ENCODE data around the gene OGA. TPM values are rescaled to one million over a fixed set of nuclear protein-coding genes. Genes with fewer than 3 reads are reported as not detected.

OGA gene
- total and polyA plus RNA-seq, 2 experiments from 2014 or later: 42.5 to 78.0 TPM

- TF ChIP-seq EZH2 (IDR thresholded peaks at IDR 0.05; ENCODE audit: insufficient read depth, poor library complexity, severe bottlenecking): no peak
- no peak for TF ChIP-seq EZH2phosphoT487 (IDR thresholded peaks at IDR 0.05; ENCODE audit: insufficient read depth, low read depth)
- DNase-seq: no peak
- Histone ChIP-seq H4K20me1 (ENCODE audit: insufficient read depth) (no peaks in the 10 kb centered on the region), H3K4me1 (ENCODE audit: insufficient read depth) (no peaks in the 10 kb centered on the region), H3K9ac (no peak overlapping the region), H3K27ac (no peak overlapping the region), H3K9me2 (ENCODE audit: insufficient read depth) (no peaks in the 10 kb centered on the region), H2AFZ (no peak overlapping the region), H3K79me2 (ENCODE audit: insufficient read depth) (no peaks in the 10 kb centered on the region), H3K4me2 (ENCODE audit: unreplicated experiment) (no peak overlapping the region), H3K4me3 (no peak overlapping the region), H3K9me3 (ENCODE audit: low read depth) (no peaks in the 10 kb centered on the region), H3F3A (ENCODE audit: insufficient read depth) (no peaks in the 10 kb centered on the region), H3K27me3 (replicated peaks; ENCODE audit: insufficient read depth) (no peaks in the 10 kb centered on the region), H3K36me3 (ENCODE audit: low read depth) (no peaks in the 10 kb centered on the region)
- in situ Hi-C loops (cut with MboI): no loop called here
- WGBS, 2 experiments (ENCODE audit: low coverage in 1 of 2, low lambda C conversion rate in 2 of 2, missing lambda C conversion rate in 2 of 2): 76 to 81% methylated on average over 2 of the region's 2 CpGs
These were observed 6.5 kb upstream of the OGA start for GRCh38 chr10:101824736-101825135.

- Histone ChIP-seq H3K79me2 (ENCODE audit: insufficient read depth) (peaks cover 46% of the 10 kb centered on the region), H3K4me1 (ENCODE audit: insufficient read depth) (peaks cover 13% of the 10 kb centered on the region), H3K9me3 (ENCODE audit: low read depth) (no peaks in the 10 kb centered on the region), H3K27me3 (replicated peaks; ENCODE audit: insufficient read depth) (no peaks in the 10 kb centered on the region), H4K20me1 (ENCODE audit: insufficient read depth) (peaks cover 29% of the 10 kb centered on the region), H2AFZ (peak overlapping the region; percentile 94), H3K9me2 (ENCODE audit: insufficient read depth) (no peaks in the 10 kb centered on the region), H3K9ac (peak overlapping the region; percentile 62), H3F3A (ENCODE audit: insufficient read depth) (peaks cover 32% of the 10 kb centered on the region), H3K36me3 (ENCODE audit: low read depth) (no peaks in the 10 kb centered on the region), H3K27ac (peak overlapping the region; percentile 59), H3K4me3 (peak overlapping the region; percentile 69), H3K4me2 (ENCODE audit: unreplicated experiment) (peak overlapping the region; percentile 90)
- in situ Hi-C loops (cut with MboI): no loop called here
- no peak for TF ChIP-seq EZH2phosphoT487 (IDR thresholded peaks at IDR 0.05; ENCODE audit: insufficient read depth, low read depth)
- no peak for TF ChIP-seq EZH2 (IDR thresholded peaks at IDR 0.05; ENCODE audit: insufficient read depth, poor library complexity, severe bottlenecking)
- DNase-seq: no peak
- 27 to 37% methylated on average over 14 of the region's 14 CpGs for WGBS, 2 experiments (ENCODE audit: low coverage in 1 of 2, low lambda C conversion rate in 2 of 2, missing lambda C conversion rate in 2 of 2)
These were observed 809 bp upstream of the OGA start for GRCh38 chr10:101818872-101819633.

- H3K9me2 ChIP-seq (ENCODE audit: insufficient read depth): no peaks in the 10 kb centered on the region
- peak overlapping the region; percentile 89 for H3K27ac ChIP-seq
- in situ Hi-C loops (cut with MboI): no loop called here
- H4K20me1 ChIP-seq (ENCODE audit: insufficient read depth): peaks cover 45% of the 10 kb centered on the region
- H3K4me2 ChIP-seq (ENCODE audit: unreplicated experiment): peak overlapping the region; percentile 99
- peaks cover 43% of the 10 kb centered on the region for H3F3A ChIP-seq (ENCODE audit: insufficient read depth)
- WGBS, 2 experiments (ENCODE audit: low coverage in 1 of 2, low lambda C conversion rate in 2 of 2, missing lambda C conversion rate in 2 of 2): 1% methylated on average over 16 to 44 of the region's 44 CpGs
- H3K36me3 ChIP-seq (ENCODE audit: low read depth): peaks cover 1% of the 10 kb centered on the region; the same call in 1 of the 2 replicates
- peak overlapping the region; percentile 96 for H3K9ac ChIP-seq
- peaks cover 62% of the 10 kb centered on the region for H3K79me2 ChIP-seq (ENCODE audit: insufficient read depth)
- no peaks in the 10 kb centered on the region for H3K27me3 ChIP-seq (replicated peaks; ENCODE audit: insufficient read depth)
- no peak for TF ChIP-seq EZH2 (IDR thresholded peaks at IDR 0.05; ENCODE audit: insufficient read depth, poor library complexity, severe bottlenecking)
- TF ChIP-seq EZH2phosphoT487 (IDR thresholded peaks at IDR 0.05; ENCODE audit: insufficient read depth, low read depth): no peak
- peaks cover 28% of the 10 kb centered on the region for H3K4me1 ChIP-seq (ENCODE audit: insufficient read depth)
- H3K9me3 ChIP-seq (ENCODE audit: low read depth): no peaks in the 10 kb centered on the region
- no peak overlapping the region for H2AFZ ChIP-seq
- peak; percentile 97 for DNase-seq
- peak overlapping the region; percentile 92 for H3K4me3 ChIP-seq
These were observed 716 bp downstream of the OGA start for GRCh38 chr10:101817337-101818118.

- Histone ChIP-seq H3K9ac (peak overlapping the region; percentile 96), H3K36me3 (ENCODE audit: low read depth) (peaks cover 7% of the 10 kb centered on the region; the same call in 1 of the 2 replicates), H3K9me2 (ENCODE audit: insufficient read depth) (no peaks in the 10 kb centered on the region), H3K27me3 (replicated peaks; ENCODE audit: insufficient read depth) (no peaks in the 10 kb centered on the region), H2AFZ (no peak overlapping the region), H3K4me3 (peak overlapping the region; percentile 92), H3K27ac (peak overlapping the region; percentile 89), H4K20me1 (ENCODE audit: insufficient read depth) (peaks cover 48% of the 10 kb centered on the region), H3K4me2 (ENCODE audit: unreplicated experiment) (peak overlapping the region; percentile 99), H3F3A (ENCODE audit: insufficient read depth) (peaks cover 43% of the 10 kb centered on the region), H3K79me2 (ENCODE audit: insufficient read depth) (peaks cover 68% of the 10 kb centered on the region), H3K9me3 (ENCODE audit: low read depth) (no peaks in the 10 kb centered on the region), H3K4me1 (ENCODE audit: insufficient read depth) (peaks cover 32% of the 10 kb centered on the region)
- in situ Hi-C loops (cut with MboI): no loop called here
- whole genome bisulfite sequencing, 2 experiments (ENCODE audit: low coverage in 1 of 2, low lambda C conversion rate in 2 of 2, missing lambda C conversion rate in 2 of 2): 0 to 1% methylated on average over 14 of the region's 14 CpGs
- TF ChIP-seq EZH2 (IDR thresholded peaks at IDR 0.05; ENCODE audit: insufficient read depth, poor library complexity, severe bottlenecking) (no peak), EZH2phosphoT487 (IDR thresholded peaks at IDR 0.05; ENCODE audit: insufficient read depth, low read depth) (no peak)
- DNase-seq: peak; percentile 64
These were observed 1.3 kb downstream of the OGA start for GRCh38 chr10:101816913-101817336.
